SU-DHL-6 (cell line): ENCODE measurements around the gene HPS4.
"Not testable (repeated sequence)": the region's sequence is repeated elsewhere in the genome, so short reads cannot be mapped to it uniquely, and the experiment has no call there.

Experiments
- H2AFZ ChIP-seq: fragments of 200-600 bp; sonication (generic); 2 replicates; pipeline ENCODE4 v1.6.1; 2014; ENCODE audit warnings: low read depth, mild to moderate bottlenecking, moderate library complexity, mixed read lengths, antibody characterized with exemption, low read length; ENCODE audit not compliant: severe bottlenecking
- H3F3A ChIP-seq: fragments of 200-600 bp; shearing (Covaris generic); 2 replicates; pipeline ENCODE4 v1.6.0; 2016; ENCODE audit warnings: antibody characterized with exemption, mild to moderate bottlenecking; ENCODE audit not compliant: insufficient read depth
- H3K27ac ChIP-seq: fragments of 200-600 bp; sonication (generic); 2 replicates; pipeline ENCODE4 v1.5.1; 2016; ENCODE audit warnings: low read depth, mild to moderate bottlenecking, low read length, moderate library complexity, mixed read lengths
- H3K27me3 ChIP-seq: fragments of 200-600 bp; sonication (generic), shearing (Covaris generic); 2 replicates; pipeline ENCODE4 v1.6.0; 2014; ENCODE audit warnings: mild to moderate bottlenecking, low read length
- H3K36me3 ChIP-seq: fragments of 200-600 bp; sonication (generic); 2 replicates; pipeline ENCODE4 v1.6.1; 2014; ENCODE audit warnings: mild to moderate bottlenecking, low read length, mixed read lengths
- H3K4me2 ChIP-seq: fragments of 300-600, 200-600 bp; shearing (Covaris generic), sonication (generic); 2 replicates; pipeline ENCODE4 v1.6.0; 2014; ENCODE audit warnings: low read length, low read depth, mild to moderate bottlenecking; ENCODE audit not compliant: poor library complexity, severe bottlenecking
- H3K4me3 ChIP-seq: fragments of 200-600 bp; sonication (generic); 2 replicates; pipeline ENCODE4 v1.5.1; 2014; ENCODE audit warnings: antibody characterized with exemption, low read length, mild to moderate bottlenecking, mixed read lengths; ENCODE audit not compliant: insufficient read depth, poor library complexity, severe bottlenecking
- H3K79me2 ChIP-seq: fragments of 200-600 bp; sonication (generic); 2 replicates; pipeline ENCODE4 v1.6.1; 2014; ENCODE audit warnings: mild to moderate bottlenecking, low read length, moderate library complexity; ENCODE audit not compliant: insufficient read depth
- H3K9ac ChIP-seq: fragments of 200-600 bp; sonication (generic); 2 replicates; pipeline ENCODE4 v1.7.0; 2014; ENCODE audit warnings: mild to moderate bottlenecking, low read length
- H3K9me2 ChIP-seq: fragments of 200-600 bp; sonication (generic); replicated peaks from 2 replicates; pipeline ENCODE4 v1.6.1; 2014; ENCODE audit warnings: low read length; ENCODE audit not compliant: insufficient read depth
- H3K9me3 ChIP-seq: fragments of 200-600 bp; sonication (generic); 2 replicates; pipeline ENCODE4 v1.6.1; 2014; ENCODE audit warnings: low read length, mixed read lengths; ENCODE audit not compliant: insufficient read depth
- H4K20me1 ChIP-seq: fragments of 200-600 bp; sonication (generic); 2 replicates; pipeline ENCODE4 v1.6.1; 2014; ENCODE audit warnings: low read depth, mild to moderate bottlenecking, antibody characterized with exemption, low read length, moderate library complexity, mixed read lengths
- CTCF ChIP-seq: fragments of 200-600 bp; sonication (generic); IDR thresholded peaks from one replicate; pipeline ENCODE4 v1.5.1; 2017; ENCODE audit warnings: antibody characterized with exemption, mild to moderate bottlenecking, low read length, moderate library complexity; ENCODE audit not compliant: insufficient read depth, poor library complexity, severe bottlenecking
- EZH2phosphoT487 ChIP-seq: fragments of 200-600 bp; sonication (generic), shearing (Covaris generic); conservative IDR thresholded peaks from 2 replicates; pipeline ENCODE4 v1.6.1; 2018; ENCODE audit warnings: mild to moderate bottlenecking, antibody characterized with exemption, low read length, moderate library complexity, mixed read lengths

Gene HPS4

GRCh38 chr22:26483439-26484359 is at the start of gene HPS4, which contains the start of gene SRRD:
Gene HPS4, minus strand, starts transcription at chr22:26483783. Its CDS starts 2,021 bp downstream, at chr22:26481762.
Gene SRRD, plus strand, starts transcription at chr22:26483877. Its CDS starts 14 bp downstream, at chr22:26483891.
- H3K9ac ChIP-seq = peak within 1 kb of the TSS; percentile 83
- peak within 1 kb of the TSS; percentile 89 for H3K27ac ChIP-seq
- H3K36me3 ChIP-seq = no peaks in the 10 kb centered on the region
- H3F3A ChIP-seq = peaks cover 27% of the 10 kb centered on the region
- peak within 1 kb of the TSS; percentile 98 for H3K4me2 ChIP-seq
- H3K9me3 ChIP-seq = no peaks in the 10 kb centered on the region
- H3K4me3 ChIP-seq = peak within 1 kb of the TSS; percentile 82
- H4K20me1 ChIP-seq = no peaks in the 10 kb centered on the region
- H3K27me3 ChIP-seq = no peaks in the 10 kb centered on the region
- TF ChIP-seq CTCF = no peak
- TF ChIP-seq EZH2phosphoT487 = no peak
- H3K79me2 ChIP-seq = peaks cover 57% of the 10 kb centered on the region
- no peaks in the 10 kb centered on the region for H3K9me2 ChIP-seq
- peak within 1 kb of the TSS; percentile 57 for H2AFZ ChIP-seq

- no peaks in the 10 kb centered on the region for H3K9me2 ChIP-seq
- no peak overlapping the region for H2AFZ ChIP-seq
- no peaks in the 10 kb centered on the region for H3K9me3 ChIP-seq
- no peak for TF ChIP-seq CTCF
- TF ChIP-seq EZH2phosphoT487 = no peak
- H3K36me3 ChIP-seq = no peaks in the 10 kb centered on the region
- no peaks in the 10 kb centered on the region for H4K20me1 ChIP-seq
- H3F3A ChIP-seq = peaks cover 12% of the 10 kb centered on the region; the same call in 1 of the 2 replicates
- no peak overlapping the region for H3K27ac ChIP-seq
- H3K27me3 ChIP-seq = no peaks in the 10 kb centered on the region
- no peak overlapping the region for H3K4me3 ChIP-seq
- H3K79me2 ChIP-seq = no peaks in the 10 kb centered on the region
- no peak overlapping the region for H3K9ac ChIP-seq
- H3K4me2 ChIP-seq = no peak overlapping the region
Observed at GRCh38 chr22:26529345-26529744, 45.8 kb upstream of the HPS4 start.

GRCh38 chr22:26528518-26528917 is 44.9 kb upstream of the HPS4 start:
- H3K9ac ChIP-seq, H3K9me3 ChIP-seq, H2AFZ ChIP-seq, H3K79me2 ChIP-seq, H3F3A ChIP-seq, H3K4me2 ChIP-seq, H3K27me3 ChIP-seq, H3K4me3 ChIP-seq, H3K27ac ChIP-seq, H4K20me1 ChIP-seq, H3K9me2 ChIP-seq, H3K36me3 ChIP-seq: not testable (repeated sequence)
